Measurements from ENCODE around the gene KIAA0930. TPM values are rescaled to one million over a fixed set of nuclear protein-coding genes. Genes with fewer than 3 reads are reported as not detected.
A peak's percentile ranks its signal among the peaks of the same experiment; 100 is the strongest.

KIAA0930 gene
- total RNA-seq, 6 experiments from 2014 or later, result 53.9 to 70.1 (median 57.8) TPM

DNA sequence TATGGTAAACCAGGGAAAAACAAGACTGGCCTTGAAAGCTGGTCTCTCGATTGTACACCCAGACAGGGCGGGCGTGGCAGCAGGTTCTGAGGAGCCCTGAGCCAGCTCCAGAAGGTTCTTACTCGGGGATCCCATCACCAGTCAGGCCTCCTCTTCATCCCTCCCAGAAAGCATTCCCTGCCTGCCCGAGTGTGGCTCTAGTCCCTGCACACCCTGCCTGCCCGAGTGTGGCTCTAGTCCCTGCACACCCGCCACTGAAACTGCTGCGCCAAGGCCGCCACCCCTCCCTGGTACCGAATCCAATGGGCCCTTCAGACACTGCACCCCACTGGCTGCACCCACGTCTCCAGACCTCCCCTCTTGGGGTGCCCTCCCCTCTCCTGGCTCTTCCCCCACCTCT is 30.1 kb downstream of the KIAA0930 start:
- TF ChIP-seq, protein P1, sequence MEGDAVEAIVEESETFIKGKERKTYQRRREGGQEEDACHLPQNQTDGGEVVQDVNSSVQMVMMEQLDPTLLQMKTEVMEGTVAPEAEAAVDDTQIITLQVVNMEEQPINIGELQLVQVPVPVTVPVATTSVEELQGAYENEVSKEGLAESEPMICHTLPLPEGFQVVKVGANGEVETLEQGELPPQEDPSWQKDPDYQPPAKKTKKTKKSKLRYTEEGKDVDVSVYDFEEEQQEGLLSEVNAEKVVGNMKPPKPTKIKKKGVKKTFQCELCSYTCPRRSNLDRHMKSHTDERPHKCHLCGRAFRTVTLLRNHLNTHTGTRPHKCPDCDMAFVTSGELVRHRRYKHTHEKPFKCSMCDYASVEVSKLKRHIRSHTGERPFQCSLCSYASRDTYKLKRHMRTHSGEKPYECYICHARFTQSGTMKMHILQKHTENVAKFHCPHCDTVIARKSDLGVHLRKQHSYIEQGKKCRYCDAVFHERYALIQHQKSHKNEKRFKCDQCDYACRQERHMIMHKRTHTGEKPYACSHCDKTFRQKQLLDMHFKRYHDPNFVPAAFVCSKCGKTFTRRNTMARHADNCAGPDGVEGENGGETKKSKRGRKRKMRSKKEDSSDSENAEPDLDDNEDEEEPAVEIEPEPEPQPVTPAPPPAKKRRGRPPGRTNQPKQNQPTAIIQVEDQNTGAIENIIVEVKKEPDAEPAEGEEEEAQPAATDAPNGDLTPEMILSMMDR (IDR thresholded peaks at IDR 0.05), result no peak
- Mint-ChIP-seq H3K27ac (peak overlapping the region; percentile 98), H3K27me3 (ENCODE audit: insufficient read depth) (peaks cover 3% of the 10 kb centered on the region), H3K9me3 (no peaks in the 10 kb centered on the region), H3K36me3 (ENCODE audit: low read depth) (peaks cover 21% of the 10 kb centered on the region), H3K4me1 (ENCODE audit: low read depth) (peaks cover 58% of the 10 kb centered on the region), H3K4me3 (peak overlapping the region; percentile 91)
- DNase-seq, result no peak

- Mint-ChIP-seq H3K4me3 (peak overlapping the region; percentile 91), H3K27me3 (ENCODE audit: insufficient read depth) (peaks cover 3% of the 10 kb centered on the region), H3K4me1 (ENCODE audit: low read depth) (peaks cover 58% of the 10 kb centered on the region), H3K36me3 (ENCODE audit: low read depth) (peaks cover 21% of the 10 kb centered on the region), H3K9me3 (no peaks in the 10 kb centered on the region), H3K27ac (peak overlapping the region; percentile 98)
- TF ChIP-seq, protein P1 (IDR thresholded peaks at IDR 0.05), result no peak
- no peak for DNase-seq
These were observed 30.5 kb downstream of the KIAA0930 start for GRCh38 chr22:45210174-45210573.

DNA sequence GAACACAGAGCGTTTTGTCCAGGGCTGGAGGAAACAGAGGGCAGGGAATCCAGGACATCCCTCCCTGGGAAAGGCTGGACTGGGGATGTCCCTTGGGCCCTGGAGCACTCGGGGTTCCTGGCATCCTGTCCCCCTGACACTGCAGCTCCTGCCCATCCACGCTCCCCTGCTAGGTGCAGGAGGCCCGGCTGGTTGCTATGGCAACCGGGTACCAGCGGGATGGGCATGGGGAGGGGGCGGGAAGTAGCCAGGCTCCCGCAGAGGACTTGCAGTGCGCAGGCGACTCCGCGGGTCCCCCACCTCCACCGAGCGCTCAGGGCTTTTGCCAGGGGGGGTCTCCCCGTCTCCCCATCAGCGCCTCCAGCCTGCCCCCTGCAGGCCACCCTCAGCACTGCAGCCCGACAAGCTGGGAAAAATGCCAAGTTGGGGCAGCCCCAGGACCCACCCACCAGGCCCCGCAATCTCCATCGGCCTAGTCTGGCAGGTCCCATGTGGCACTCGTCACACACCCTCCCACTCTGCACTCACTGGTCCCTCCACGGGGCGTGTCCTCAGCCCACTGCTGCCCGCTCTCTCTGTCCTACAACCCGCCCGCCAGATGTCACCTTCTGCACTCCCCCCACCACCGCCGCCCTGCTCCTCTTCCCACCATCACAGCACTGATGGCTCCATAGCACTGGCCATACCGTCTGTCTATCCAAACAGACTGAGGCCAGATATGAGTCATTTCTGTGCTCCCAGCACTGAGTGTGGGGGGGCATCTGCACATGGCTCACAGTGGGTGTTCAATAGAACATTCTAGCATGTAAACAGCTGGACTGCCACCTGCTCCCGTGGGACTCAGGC is 31.5 kb downstream of the KIAA0930 start:
- no peaks in the 10 kb centered on the region for H3K9me3 Mint-ChIP-seq
- peak overlapping the region; percentile 98 for H3K27ac Mint-ChIP-seq
- TF ChIP-seq, protein P1 (IDR thresholded peaks at IDR 0.05), result peak; percentile 91
- peaks cover 58% of the 10 kb centered on the region for H3K4me1 Mint-ChIP-seq (ENCODE audit: low read depth)
- H3K36me3 Mint-ChIP-seq (ENCODE audit: low read depth), result peaks cover 21% of the 10 kb centered on the region
- H3K4me3 Mint-ChIP-seq, result peak overlapping the region; percentile 56
- peak; percentile 81 for DNase-seq
- peaks cover 3% of the 10 kb centered on the region for H3K27me3 Mint-ChIP-seq (ENCODE audit: insufficient read depth)

DNA sequence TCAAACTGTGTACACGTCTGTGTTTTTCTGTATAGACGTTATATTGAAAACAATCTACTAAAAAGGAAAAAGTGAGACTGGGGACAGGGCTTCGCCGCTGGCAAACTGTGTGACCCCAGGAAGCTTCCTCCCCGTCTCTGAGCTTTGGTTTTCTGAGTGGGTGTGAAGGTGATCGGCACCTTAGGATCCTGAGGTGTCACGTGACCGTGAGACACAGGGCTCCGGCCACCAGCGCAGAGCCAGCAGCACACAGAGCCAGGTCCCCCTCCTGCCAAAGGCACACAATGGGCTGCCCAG is 32.0 kb downstream of the KIAA0930 start:
- H3K36me3 Mint-ChIP-seq (ENCODE audit: low read depth), result peaks cover 21% of the 10 kb centered on the region
- peaks cover 57% of the 10 kb centered on the region for H3K4me1 Mint-ChIP-seq (ENCODE audit: low read depth)
- H3K27me3 Mint-ChIP-seq (ENCODE audit: insufficient read depth), result peaks cover 3% of the 10 kb centered on the region
- no peak overlapping the region for H3K4me3 Mint-ChIP-seq
- peak overlapping the region; percentile 81 for H3K27ac Mint-ChIP-seq
- DNase-seq, result no peak
- TF ChIP-seq, protein P1 (IDR thresholded peaks at IDR 0.05), result no peak
- no peaks in the 10 kb centered on the region for H3K9me3 Mint-ChIP-seq

- peak; percentile 65 for DNase-seq
- peaks cover 3% of the 10 kb centered on the region for H3K27me3 Mint-ChIP-seq (ENCODE audit: insufficient read depth)
- H3K4me1 Mint-ChIP-seq (ENCODE audit: low read depth), result peaks cover 52% of the 10 kb centered on the region
- H3K36me3 Mint-ChIP-seq (ENCODE audit: low read depth), result peaks cover 21% of the 10 kb centered on the region
- H3K4me3 Mint-ChIP-seq, result peak overlapping the region; percentile 54; the same call in 1 of the 2 replicates
- TF ChIP-seq, protein P1 (IDR thresholded peaks at IDR 0.05), result no peak
- peak overlapping the region; percentile 81 for H3K27ac Mint-ChIP-seq
- no peaks in the 10 kb centered on the region for H3K9me3 Mint-ChIP-seq
These were observed 32.6 kb downstream of the KIAA0930 start for GRCh38 chr22:45207981-45208664.

Measured in HFFc6 (cell line).